Right atrium auricular region (tissue), 2 donors: Measurements from ENCODE around the gene TPCN1. TPM values are rescaled to one million over a fixed set of nuclear protein-coding genes. Genes with fewer than 3 reads are reported as not detected.

ENCODE experiments used
- DNase-seq: peaks from one replicate; pipeline ENCODE4 v3.0.0-alpha.2; 2019; ENCODE audit warnings: low spot score
- H3K27ac ChIP-seq, 2 donors: fragments of 200-600 bp; sonication (generic); 1 replicate in 1 of 2; 2 replicates in 1 of 2; pipeline ENCODE4 v1.5.1; 2016 to 2019
- H3K27me3 ChIP-seq, 2 donors: fragments of 200-600 bp; sonication (generic); one replicate each; pipeline versions ENCODE4 v1.5.1 to v1.6.0; 2017 to 2019
- H3K36me3 ChIP-seq: fragments of 200-600 bp; sonication (generic); one replicate; pipeline ENCODE4 v1.5.1; 2016
- H3K4me1 ChIP-seq, 2 donors: fragments of 200-600 bp; sonication (generic); one replicate each; pipeline versions ENCODE4 v1.5.1 to v1.6.0; 2017 to 2019
- H3K4me3 ChIP-seq, 2 donors: fragments of 200-600 bp; sonication (generic); 1 replicate in 1 of 2; 2 replicates in 1 of 2; pipeline ENCODE4 v1.5.1; 2017 to 2019; ENCODE audit warnings: mild to moderate bottlenecking in 1 of 2, moderate library complexity in 1 of 2
- H3K9me3 ChIP-seq, 2 donors: fragments of 200-600 bp; sonication (generic); one replicate each; pipeline ENCODE4 v1.5.1; 2019
- CTCF ChIP-seq, 2 donors: fragments of 200-600 bp; sonication (generic); IDR thresholded peaks; one replicate each; pipeline ENCODE4 v1.5.1; 2019; ENCODE audit warnings: antibody characterized with exemption in 2 of 2
- total RNA-seq, 2 donors: library from RNA; depleted of rRNA; stranded (reverse); fragments of >200 nt; gene quantifications; one replicate each; pipeline ENCODE4 v1.1.0, GENCODE V29; 2016

TPCN1 gene
- total RNA-seq, 2 donors from 2014 or later = 57.3 to 58.7 TPM

- Histone ChIP-seq H3K36me3 (peaks cover 10% of the 10 kb centered on the region), H3K4me1 (peaks cover 0 to 95% of the 10 kb centered on the region in 2 donors), H3K4me3 (no peak overlapping the region), H3K27ac (peak overlapping the region; percentile 59 to 71), H3K27me3 (no peaks in the 10 kb centered on the region), H3K9me3 (no peaks in the 10 kb centered on the region)
- DNase-seq = no peak
- no peak for TF ChIP-seq CTCF (IDR thresholded peaks at IDR 0.05)
Observed at GRCh38 chr12:113239811-113240331, 18.6 kb downstream of the TPCN1 start.

- no peaks in the 10 kb centered on the region for H3K9me3 ChIP-seq
- no peak for TF ChIP-seq CTCF (IDR thresholded peaks at IDR 0.05)
- H3K4me3 ChIP-seq = no peak overlapping the region
- H3K36me3 ChIP-seq = peaks cover 10% of the 10 kb centered on the region
- H3K4me1 ChIP-seq = peaks cover 0 to 98% of the 10 kb centered on the region in 2 donors
- H3K27me3 ChIP-seq = no peaks in the 10 kb centered on the region
- H3K27ac ChIP-seq = peak overlapping the region; percentile 59 to 71
- no peak for DNase-seq
Observed at GRCh38 chr12:113240395-113240794, 19.1 kb downstream of the TPCN1 start.

GRCh38 chr12:113241191-113242025 lies 20.1 kb downstream of the TPCN1 start:
- peaks cover 11% of the 10 kb centered on the region for H3K36me3 ChIP-seq
- no peaks in the 10 kb centered on the region for H3K9me3 ChIP-seq
- no peak for DNase-seq
- no peak for TF ChIP-seq CTCF (IDR thresholded peaks at IDR 0.05)
- peaks cover 0 to 98% of the 10 kb centered on the region in 2 donors for H3K4me1 ChIP-seq
- no peak overlapping the region for H3K4me3 ChIP-seq
- H3K27ac ChIP-seq = peak overlapping the region; percentile 62 to 85
- no peaks in the 10 kb centered on the region for H3K27me3 ChIP-seq

GRCh38 chr12:113242026-113242418 lies 20.8 kb downstream of the TPCN1 start:
- Histone ChIP-seq H3K9me3 (no peaks in the 10 kb centered on the region), H3K27me3 (no peaks in the 10 kb centered on the region), H3K27ac (peak overlapping the region; percentile 62 to 85), H3K36me3 (peaks cover 17% of the 10 kb centered on the region), H3K4me3 (no peak overlapping the region), H3K4me1 (peaks cover 0 to 98% of the 10 kb centered on the region in 2 donors)
- no peak for TF ChIP-seq CTCF (IDR thresholded peaks at IDR 0.05)
- DNase-seq = no peak

GRCh38 chr12:113242560-113242959 lies 21.3 kb downstream of the TPCN1 start:
- DNase-seq = no peak
- Histone ChIP-seq H3K36me3 (peaks cover 21% of the 10 kb centered on the region), H3K4me1 (peaks cover 0 to 98% of the 10 kb centered on the region in 2 donors), H3K27ac (peak overlapping the region; percentile 62 to 85), H3K4me3 (no peak overlapping the region), H3K27me3 (no peaks in the 10 kb centered on the region), H3K9me3 (no peaks in the 10 kb centered on the region)
- no peak for TF ChIP-seq CTCF (IDR thresholded peaks at IDR 0.05)
